Activated CD4-positive, alpha-beta T cell treated with anti-CD3 and anti-CD28 coated beads for 1 hour (primary cell): Measurements from ENCODE around the gene OLFML2A.

Experiments used
- DNase-seq: peaks from one replicate; pipeline ENCODE4 v3.0.0-alpha.2; 2020

The OLFML2A gene

GRCh38 chr9:124800306-124801259 is 23.6 kb downstream of the OLFML2A start:
- DNase-seq: no peak

GRCh38 chr9:124801356-124801755 is 24.4 kb downstream of the OLFML2A start:
- DNase-seq: no peak

- DNase-seq: no peak
Measured at GRCh38 chr9:124802426-124802825, 25.5 kb downstream of the OLFML2A start.

- no peak for DNase-seq
Measured at GRCh38 chr9:124803911-124804310, 27.0 kb downstream of the OLFML2A start.

- DNase-seq: no peak
Measured at GRCh38 chr9:124805186-124805585, 28.3 kb downstream of the OLFML2A start.

- DNase-seq: no peak
Measured at GRCh38 chr9:124808246-124808956, 31.5 kb downstream of the OLFML2A start.

- DNase-seq: no peak
Measured at GRCh38 chr9:124809211-124809610, 32.3 kb downstream of the OLFML2A start.

- DNase-seq: no peak
Measured at GRCh38 chr9:124809741-124810500, 33.0 kb downstream of the OLFML2A start.

- DNase-seq: no peak
Measured at GRCh38 chr9:124810663-124811355, 33.9 kb downstream of the OLFML2A start.

GRCh38 chr9:124812441-124812876 is 35.5 kb downstream of the OLFML2A start:
- no peak for DNase-seq

- no peak for DNase-seq
Measured at GRCh38 chr9:124813041-124813440, 36.1 kb downstream of the OLFML2A start.

- DNase-seq: no peak
Measured at GRCh38 chr9:124813501-124814163, 36.7 kb downstream of the OLFML2A start.

GRCh38 chr9:124814164-124814535 is 37.2 kb downstream of the OLFML2A start:
- no peak for DNase-seq

- DNase-seq: no peak
Measured at GRCh38 chr9:124815601-124816000, 38.7 kb downstream of the OLFML2A start.

- DNase-seq: no peak
Measured at GRCh38 chr9:124818431-124819281, 41.7 kb downstream of the OLFML2A start.

- DNase-seq: no peak
Measured at GRCh38 chr9:124820698-124821623, 44.0 kb downstream of the OLFML2A start.

GRCh38 chr9:124828489-124829333 is 51.8 kb downstream of the OLFML2A start:
- no peak for DNase-seq

GRCh38 chr9:124829334-124829669 is 52.4 kb downstream of the OLFML2A start:
- no peak for DNase-seq

- no peak for DNase-seq
Measured at GRCh38 chr9:124830593-124830992, 53.7 kb downstream of the OLFML2A start.
